Lower lobe of right lung (tissue), 2 donors: Measurements from ENCODE around the gene HESX1. TPM values are rescaled to one million over a fixed set of nuclear protein-coding genes. Genes with fewer than 3 reads are reported as not detected.
A peak's percentile ranks its signal among the peaks of the same experiment; 100 is the strongest.

Source experiments
- ATAC-seq, 2 donors: fragments of 200-7000 bp; cut with Tn5 transposase; one replicate each; pipeline ENCODE4 v1.9.1; 2020 to 2022; ENCODE audit warnings: mild to moderate bottlenecking in 2 of 2, moderate library complexity in 2 of 2
- DNase-seq: peaks from one replicate; pipeline ENCODE4 v3.0.0-alpha.2; 2020
- H3K27ac ChIP-seq: fragments of 200-600 bp; one replicate; pipeline ENCODE4 v1.8.0; 2022
- H3K27me3 ChIP-seq: fragments of 200-600 bp; one replicate; pipeline ENCODE4 v1.8.0; 2022; ENCODE audit warnings: low read depth
- H3K36me3 ChIP-seq: fragments of 200-600 bp; one replicate; pipeline ENCODE4 v1.8.0; 2022; ENCODE audit warnings: mild to moderate bottlenecking
- H3K4me1 ChIP-seq: fragments of 200-600 bp; one replicate; pipeline ENCODE4 v1.8.0; 2022
- H3K4me3 ChIP-seq: fragments of 200-600 bp; one replicate; pipeline ENCODE4 v1.8.0; 2022; ENCODE audit warnings: mild to moderate bottlenecking
- H3K9me3 ChIP-seq: fragments of 200-600 bp; one replicate; pipeline ENCODE4 v1.8.0; 2022
- CTCF ChIP-seq: fragments of 200-600 bp; IDR thresholded peaks from one replicate; pipeline ENCODE4 v1.8.0; 2022; ENCODE audit warnings: antibody characterized with exemption, mild to moderate bottlenecking
- intact Hi-C: fragments of 100-400 bp; cut with DNase I; formaldehyde crosslinking; loops from one replicate; pipeline ENCODE4 v1.11.0; 2022
- total RNA-seq: library from RNA; stranded (reverse); fragmentation: NEBNext Ultra II Directional; extraction: Animal tissue kit (Norgen Biotek cat#: 25700); gene quantifications from one replicate; pipeline ENCODE4 v1.2.1, GENCODE V29; 2021
- donor health status: DM: no; HTN: yes; CAD: no; lungs with severe emphysema.

The HESX1 gene
- total RNA-seq, 1 donor from 2014 or later: 0.86 TPM

GRCh38 chr3:57227930-57228751, 28.4 kb upstream of the HESX1 start:
- Histone ChIP-seq H3K27ac (peak overlapping the region; percentile 92), H3K4me3 (peak overlapping the region; percentile 81), H3K9me3 (no peaks in the 10 kb centered on the region), H3K4me1 (peaks cover 32% of the 10 kb centered on the region), H3K36me3 (no peaks in the 10 kb centered on the region), H3K27me3 (no peaks in the 10 kb centered on the region)
- peak; percentile 90 for ATAC-seq
- intact Hi-C loops: no loop called here
- peak; percentile 66 for DNase-seq
- no peak for TF ChIP-seq CTCF

GRCh38 chr3:57227204-57227929, 27.6 kb upstream of the HESX1 start, which contains the start of gene APPL1:
APPL1 (plus strand) TSS chr3:57227729; CDS start chr3:57227884, 155 bp downstream.
- H3K27ac ChIP-seq: peak within 1 kb of the TSS; percentile 92
- peaks cover 32% of the 10 kb centered on the region for H3K4me1 ChIP-seq
- DNase-seq (peak; percentile 95), ATAC-seq (peak; percentile 99 to 100)
- no peak for TF ChIP-seq CTCF
- no peaks in the 10 kb centered on the region for H3K9me3 ChIP-seq
- H3K27me3 ChIP-seq: no peaks in the 10 kb centered on the region
- intact Hi-C loops: no loop called here
- peak within 1 kb of the TSS; percentile 81 for H3K4me3 ChIP-seq
- H3K36me3 ChIP-seq: no peaks in the 10 kb centered on the region

GRCh38 chr3:57226176-57226575, 26.4 kb upstream of the HESX1 start:
- DNase-seq: no peak
- no peak for TF ChIP-seq CTCF
- intact Hi-C loops: no loop called here
- Histone ChIP-seq H3K36me3 (no peaks in the 10 kb centered on the region), H3K27me3 (no peaks in the 10 kb centered on the region), H3K4me3 (no peak overlapping the region), H3K4me1 (peaks cover 32% of the 10 kb centered on the region), H3K9me3 (no peaks in the 10 kb centered on the region), H3K27ac (no peak overlapping the region)
- no peak for ATAC-seq

- intact Hi-C loops: no loop called here
- DNase-seq (no peak), ATAC-seq (no peak)
- Histone ChIP-seq H3K4me3 (no peak overlapping the region), H3K4me1 (peaks cover 21% of the 10 kb centered on the region), H3K27ac (no peak overlapping the region), H3K27me3 (no peaks in the 10 kb centered on the region), H3K9me3 (no peaks in the 10 kb centered on the region), H3K36me3 (no peaks in the 10 kb centered on the region)
- no peak for TF ChIP-seq CTCF
Measured at GRCh38 chr3:57224856-57225255, 25.1 kb upstream of the HESX1 start.

DNA sequence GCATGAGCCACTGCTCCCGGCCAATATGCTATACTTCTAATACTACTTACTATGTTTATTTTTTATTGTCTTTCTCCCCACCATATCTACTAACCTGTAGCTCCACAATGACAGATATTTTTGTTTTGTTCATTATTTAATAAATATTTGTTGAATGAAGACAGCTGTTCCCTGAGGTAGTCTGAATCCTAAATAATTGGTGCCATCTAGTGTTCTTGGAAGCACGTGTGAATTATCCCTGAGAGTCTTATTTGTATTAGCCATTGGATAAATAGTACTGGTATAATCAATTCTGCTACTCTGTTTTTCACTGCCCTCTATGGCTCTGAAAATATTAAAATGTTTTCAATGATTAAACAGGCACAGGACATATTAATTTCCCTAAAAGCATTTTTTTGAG, 22.1 kb upstream of the HESX1 start:
- Histone ChIP-seq H3K27me3 (no peaks in the 10 kb centered on the region), H3K9me3 (no peaks in the 10 kb centered on the region), H3K4me1 (peaks cover 5% of the 10 kb centered on the region), H3K36me3 (no peaks in the 10 kb centered on the region), H3K27ac (no peak overlapping the region), H3K4me3 (no peak overlapping the region)
- peak; percentile 14 for TF ChIP-seq CTCF
- DNase-seq: no peak
- no peak for ATAC-seq
- intact Hi-C loops: no loop called here
